Tibial nerve (tissue), 4 donors: Measurements from ENCODE around the gene ACP1. TPM values are rescaled to one million over a fixed set of nuclear protein-coding genes. Genes with fewer than 3 reads are reported as not detected.

Source experiments
- DNase-seq, 2 donors: peaks; one replicate each; pipeline ENCODE4 v3.0.0-alpha.2; 2019; ENCODE audit warnings: low spot score in 2 of 2
- H3K27ac ChIP-seq, 4 donors: fragments of 200-600 bp; sonication (generic) in 3 of 4; one replicate each; pipeline ENCODE4 v1.5.1; 2017 to 2019; ENCODE audit warnings: mild to moderate bottlenecking in 1 of 4
- H3K27me3 ChIP-seq, 2 donors: fragments of 200-600 bp; sonication (generic) in 1 of 2; one replicate each; pipeline versions ENCODE4 v1.5.1 to v1.6.0; 2017 to 2019
- H3K36me3 ChIP-seq, 3 donors: fragments of 200-600 bp; sonication (generic); one replicate each; pipeline ENCODE4 v1.5.1; 2018 to 2019
- H3K4me1 ChIP-seq, 4 donors: fragments of 200-600 bp; sonication (generic) in 3 of 4; one replicate each; pipeline ENCODE4 v1.5.1; 2017 to 2019
- H3K4me3 ChIP-seq, 4 donors: fragments of 200-600 bp; sonication (generic) in 3 of 4; one replicate each; pipeline ENCODE4 v1.5.1; 2017 to 2019; ENCODE audit warnings: mild to moderate bottlenecking in 1 of 4, moderate library complexity in 1 of 4
- H3K9me3 ChIP-seq, 4 donors: fragments of 200-600 bp; sonication (generic) in 3 of 4; one replicate each; pipeline ENCODE4 v1.5.1; 2017 to 2019
- CTCF ChIP-seq, 5 experiments: fragments of 200-600 bp in 3 of 5; fragments of 450-650 bp in 2 of 5; sonication (generic) in 3 of 5; IDR thresholded peaks; one replicate each; pipeline ENCODE4 v1.5.1; 2016 to 2019; ENCODE audit warnings: antibody characterized with exemption in 5 of 5, mild to moderate bottlenecking in 3 of 5, moderate library complexity in 2 of 5
- EP300 ChIP-seq, 2 donors: sonication (generic); formaldehyde crosslinking; IDR thresholded peaks; one replicate each; pipeline ENCODE4 v1.6.1; 2017; ENCODE audit warnings: antibody characterized with exemption in 2 of 2, mild to moderate bottlenecking in 1 of 2
- POLR2A ChIP-seq, 2 donors: fragments of 450-650 bp; IDR thresholded peaks; one replicate each; pipeline ENCODE4 v1.6.1; 2017; ENCODE audit warnings: antibody characterized with exemption in 2 of 2, mild to moderate bottlenecking in 2 of 2, moderate library complexity in 2 of 2
- WGBS, 2 donors: methylation state at CpG; one replicate each; pipeline ENCODE4 v1.1.5; 2018; 5-methylcytosine and 5-hydroxymethylcytosine counted together
- total RNA-seq, 4 donors: library from RNA; depleted of rRNA; stranded (reverse); fragments of >200 nt; gene quantifications; one replicate each; pipeline ENCODE4 v1.1.0, GENCODE V29; 2016

ACP1 gene
- total RNA-seq, 4 donors from 2014 or later: 31.2 to 71.2 (median 52.5) TPM

GRCh38 chr2:263022-263738 lies 1.6 kb upstream of the ACP1 start:
- Histone ChIP-seq H3K9me3 (peaks cover 0 to 9% (median under 1%) of the 10 kb centered on the region in 4 donors), H3K27ac (peak overlapping the region in 2 of 4 donors; percentile 81 to 84), H3K4me3 (peak overlapping the region in 3 of 4 donors; percentile 74 to 97 (median 89)), H3K36me3 (peaks cover 0 to 18% (median 0%) of the 10 kb centered on the region in 3 donors), H3K4me1 (peaks cover 0 to 41% (median 14%) of the 10 kb centered on the region in 4 donors), H3K27me3 (no peaks in the 10 kb centered on the region)
- 38 to 41% methylated on average over 42 of the region's 42 CpGs for WGBS, 2 donors
- no peak for DNase-seq
- no peak for TF ChIP-seq EP300 (IDR thresholded peaks at IDR 0.05)
- no peak for TF ChIP-seq CTCF (IDR thresholded peaks at IDR 0.05)
- TF ChIP-seq POLR2A (IDR thresholded peaks at IDR 0.05): no peak

- no peak for DNase-seq
Observed at GRCh38 chr2:263774-264492, 814 bp upstream of the ACP1 start, which contains the start of gene SH3YL1. SH3YL1 (minus strand) TSS chr2:264032; CDS start chr2:263984, 48 bp downstream.

GRCh38 chr2:268323-268722 lies 3.6 kb downstream of the ACP1 start:
- peaks cover 0 to 18% (median 0%) of the 10 kb centered on the region in 3 donors for H3K36me3 ChIP-seq
- H3K9me3 ChIP-seq: no peaks in the 10 kb centered on the region
- no peaks in the 10 kb centered on the region for H3K27me3 ChIP-seq
- H3K27ac ChIP-seq: no peak overlapping the region
- H3K4me1 ChIP-seq: peaks cover 0 to 54% (median 12%) of the 10 kb centered on the region in 4 donors
- DNase-seq: no peak
- TF ChIP-seq CTCF (IDR thresholded peaks at IDR 0.05): no peak
- no peak for TF ChIP-seq EP300 (IDR thresholded peaks at IDR 0.05)
- no peak for TF ChIP-seq POLR2A (IDR thresholded peaks at IDR 0.05)
- H3K4me3 ChIP-seq: no peak overlapping the region

More at GRCh38 chr2:263774-264492, 814 bp upstream of the ACP1 start, which contains the start of gene SH3YL1:
- peak within 1 kb of the TSS; percentile 41 to 84 (median 82) for H3K27ac ChIP-seq
- peaks cover 0 to 49% (median 14%) of the 10 kb centered on the region in 4 donors for H3K4me1 ChIP-seq
- TF ChIP-seq CTCF (IDR thresholded peaks at IDR 0.05) (no peak), POLR2A (IDR thresholded peaks at IDR 0.05) (no peak), EP300 (IDR thresholded peaks at IDR 0.05) (no peak)
- peaks cover 0 to 3% (median 0%) of the 10 kb centered on the region in 4 donors for H3K9me3 ChIP-seq
- 3% methylated on average over 43 to 75 of the region's 77 CpGs for WGBS, 2 donors
- H3K4me3 ChIP-seq: peak within 1 kb of the TSS; percentile 63 to 97 (median 82)
- peaks cover 0 to 13% (median 0%) of the 10 kb centered on the region in 3 donors for H3K36me3 ChIP-seq
- no peaks in the 10 kb centered on the region for H3K27me3 ChIP-seq

GRCh38 chr2:269356-270030 lies 4.7 kb downstream of the ACP1 start:
- Histone ChIP-seq H3K27ac (no peak overlapping the region), H3K9me3 (no peaks in the 10 kb centered on the region), H3K4me1 (peaks cover 0 to 45% (median 8%) of the 10 kb centered on the region in 4 donors), H3K27me3 (no peaks in the 10 kb centered on the region), H3K36me3 (peaks cover 0 to 26% (median 0%) of the 10 kb centered on the region in 3 donors), H3K4me3 (no peak overlapping the region)
- DNase-seq: no peak
- TF ChIP-seq POLR2A (IDR thresholded peaks at IDR 0.05) (no peak), CTCF (IDR thresholded peaks at IDR 0.05) (no peak), EP300 (IDR thresholded peaks at IDR 0.05) (no peak)
- WGBS, 2 donors: 58 to 67% methylated on average over 4 of the region's 4 CpGs
